H1 (cell line): ENCODE measurements around the gene ASPN. TPM values are rescaled to one million over a fixed set of nuclear protein-coding genes. Genes with fewer than 3 reads are reported as not detected.

ENCODE experiments used
- CBX8 ChIP-seq: fragments of 300-800, 300-1000 bp; sonication (generic); IDR thresholded peaks from 2 replicates; pipeline ENCODE4 v1.7.1; 2016; ENCODE audit warnings: low read depth, low read length, borderline replicate concordance
- CTCF ChIP-seq, 3 experiments: IDR thresholded peaks; 1 replicate in 2 of 3; 2 replicates in 1 of 3; pipeline versions ENCODE4 v1.5.1 to v1.6.1; 2011; ENCODE audit warnings: low read length in 3 of 3, mild to moderate bottlenecking in 3 of 3, inconsistent platforms in 2 of 3, low read depth in 1 of 3, moderate library complexity in 1 of 3; ENCODE audit not compliant: insufficient read depth in 1 of 3; ENCODE audit errors: control extremely low read depth in 1 of 3
- SP2 ChIP-seq: IDR thresholded peaks from 2 replicates; pipeline ENCODE4 v1.6.1; 2012; ENCODE audit warnings: mild to moderate bottlenecking, low read length, inconsistent platforms
- SRF ChIP-seq: IDR thresholded peaks from 2 replicates; pipeline ENCODE4 v1.6.1; 2011; ENCODE audit warnings: mild to moderate bottlenecking, low read depth, low read length, moderate library complexity
- TBP ChIP-seq: IDR thresholded peaks from 2 replicates; pipeline ENCODE4 v1.6.1; 2011; ENCODE audit warnings: low read depth, low read length, improper control_type of control experiment
- polyA plus RNA-seq, 7 experiments: library from polyadenylated mRNA; depleted of rRNA in 3 of 7; stranded (reverse) in 5 of 7; unstranded in 2 of 7; fragments of >200 nt in 5 of 7; fragments of 200-250 nt in 2 of 7; gene quantifications; 1 replicate in 5 of 7; 2 replicates in 1 of 7; 4 replicates in 1 of 7; pipeline versions ENCODE4 v1.2.1 to v1.2.3, GENCODE V29; 2011 to 2013; ENCODE audit warnings: missing spikeins in 2 of 7, mixed read lengths in 2 of 7
- total RNA-seq: library from RNA; stranded (reverse); fragmentation: NEBNext Ultra II Directional; extraction: Animal tissue kit (Norgen Biotek cat#: 25700); gene quantifications from 2 replicates; pipeline ENCODE4 v1.2.1, GENCODE V29; 2021

ASPN gene
- total and polyA plus RNA-seq, 2 of the 8 experiments (the other 6 are each of a cell fraction or from before 2014, with no cell fraction given), result not detected

DNA sequence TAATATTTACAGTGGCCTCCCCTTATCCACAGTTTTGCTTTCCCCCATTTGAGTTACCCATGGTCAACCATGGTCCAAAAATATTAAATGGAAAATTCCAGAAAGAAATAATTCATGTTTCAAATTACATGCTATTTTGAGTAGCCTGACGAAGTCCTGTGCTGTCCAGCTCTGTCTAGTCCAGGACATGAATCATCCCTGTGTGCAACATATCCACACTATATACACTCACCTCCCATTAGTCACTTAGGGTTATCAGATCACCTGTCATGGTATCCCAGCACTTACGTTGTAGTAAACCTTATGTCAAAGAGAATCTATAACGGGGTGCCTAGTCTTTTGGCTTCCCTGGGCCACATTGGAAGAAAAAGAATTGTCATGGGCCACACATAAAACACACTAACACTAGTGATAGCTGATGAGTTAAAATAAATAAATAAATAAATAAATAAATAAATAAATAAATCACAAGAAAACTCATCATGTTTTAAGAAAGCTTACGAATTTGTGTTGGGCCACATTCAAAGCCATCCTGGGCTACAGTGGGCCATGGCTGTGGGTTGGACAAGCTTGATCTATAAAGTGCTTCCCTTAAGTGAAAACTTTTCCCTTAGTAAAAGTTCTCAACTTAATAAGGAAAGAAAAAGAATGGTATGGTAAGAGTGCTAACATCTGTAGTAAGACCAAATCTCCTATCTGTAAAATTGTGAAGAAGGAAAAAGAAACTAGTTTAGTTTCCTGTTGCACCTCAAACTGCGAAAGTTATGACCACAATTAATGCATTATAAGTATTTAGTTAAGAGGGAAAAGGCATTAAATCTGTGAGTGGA lies 42.2 kb downstream of the ASPN start (continued):
- TF ChIP-seq CTCF (IDR thresholded peaks at IDR 0.05; ENCODE audit: control extremely low read depth in 1 of 3, insufficient read depth in 1 of 3, low read depth in 1 of 3, low read length in 3 of 3) (no peak), CBX8 (no peak), TBP (no peak), SP2 (no peak), SRF (no peak)
